ENCODE results near the gene FCHSD2.

Gene FCHSD2

GRCh38 chr11:72823105-72823804 is 318.9 kb downstream of the FCHSD2 start:
- Histone ChIP-seq H3K27ac (ENCODE audit: insufficient read depth, low read length, poor library complexity, severe bottlenecking) (peak overlapping the region; percentile 40), H3K4me3 (ENCODE audit: insufficient read depth, low read depth, low read length, poor library complexity, severe bottlenecking) (no peak overlapping the region), H3K9me3 (ENCODE audit: control insufficient read depth, low read length) (no peaks in the 10 kb centered on the region), H3K4me1 (ENCODE audit: control insufficient read depth, insufficient read depth, low read length, poor library complexity, severe bottlenecking) (peaks cover 13% of the 10 kb centered on the region), H3K27me3 (replicated peaks; ENCODE audit: control insufficient read depth, insufficient read depth, low read length, poor library complexity, severe bottlenecking) (no peaks in the 10 kb centered on the region), H3K36me3 (ENCODE audit: control insufficient read depth, insufficient read depth, low read length) (peaks cover 56% of the 10 kb centered on the region)
- DNase-seq = no peak

- peak; percentile 81 to 90 (median 82) for DNase-seq
- Histone ChIP-seq H3K9me3 (ENCODE audit: control insufficient read depth, low read length) (no peaks in the 10 kb centered on the region), H3K4me1 (ENCODE audit: control insufficient read depth, insufficient read depth, low read length, poor library complexity, severe bottlenecking) (peaks cover 13% of the 10 kb centered on the region), H3K4me3 (ENCODE audit: insufficient read depth, low read depth, low read length, poor library complexity, severe bottlenecking) (no peak overlapping the region), H3K36me3 (ENCODE audit: control insufficient read depth, insufficient read depth, low read length) (peaks cover 57% of the 10 kb centered on the region), H3K27ac (ENCODE audit: insufficient read depth, low read length, poor library complexity, severe bottlenecking) (peak overlapping the region; percentile 40), H3K27me3 (replicated peaks; ENCODE audit: control insufficient read depth, insufficient read depth, low read length, poor library complexity, severe bottlenecking) (no peaks in the 10 kb centered on the region)
Observed at GRCh38 chr11:72821920-72822799, 320.0 kb downstream of the FCHSD2 start.

GRCh38 chr11:72821221-72821919 is 320.7 kb downstream of the FCHSD2 start:
- DNase-seq = no peak
- Histone ChIP-seq H3K4me1 (ENCODE audit: control insufficient read depth, insufficient read depth, low read length, poor library complexity, severe bottlenecking) (peaks cover 15% of the 10 kb centered on the region), H3K27me3 (replicated peaks; ENCODE audit: control insufficient read depth, insufficient read depth, low read length, poor library complexity, severe bottlenecking) (no peaks in the 10 kb centered on the region), H3K27ac (ENCODE audit: insufficient read depth, low read length, poor library complexity, severe bottlenecking) (peak overlapping the region; percentile 31), H3K36me3 (ENCODE audit: control insufficient read depth, insufficient read depth, low read length) (peaks cover 59% of the 10 kb centered on the region), H3K4me3 (ENCODE audit: insufficient read depth, low read depth, low read length, poor library complexity, severe bottlenecking) (no peak overlapping the region), H3K9me3 (ENCODE audit: control insufficient read depth, low read length) (no peaks in the 10 kb centered on the region)

GRCh38 chr11:72820439-72821139 is 321.5 kb downstream of the FCHSD2 start:
- DNase-seq = no peak
- H3K27me3 ChIP-seq (replicated peaks; ENCODE audit: control insufficient read depth, insufficient read depth, low read length, poor library complexity, severe bottlenecking) = no peaks in the 10 kb centered on the region
- no peak overlapping the region for H3K27ac ChIP-seq (ENCODE audit: insufficient read depth, low read length, poor library complexity, severe bottlenecking)
- H3K4me3 ChIP-seq (ENCODE audit: insufficient read depth, low read depth, low read length, poor library complexity, severe bottlenecking) = no peak overlapping the region
- peaks cover 52% of the 10 kb centered on the region for H3K36me3 ChIP-seq (ENCODE audit: control insufficient read depth, insufficient read depth, low read length)
- H3K4me1 ChIP-seq (ENCODE audit: control insufficient read depth, insufficient read depth, low read length, poor library complexity, severe bottlenecking) = peaks cover 23% of the 10 kb centered on the region
- no peaks in the 10 kb centered on the region for H3K9me3 ChIP-seq (ENCODE audit: control insufficient read depth, low read length)

- DNase-seq = no peak
- Histone ChIP-seq H3K27me3 (replicated peaks; ENCODE audit: control insufficient read depth, insufficient read depth, low read length, poor library complexity, severe bottlenecking) (no peaks in the 10 kb centered on the region), H3K4me1 (ENCODE audit: control insufficient read depth, insufficient read depth, low read length, poor library complexity, severe bottlenecking) (peaks cover 26% of the 10 kb centered on the region), H3K4me3 (ENCODE audit: insufficient read depth, low read depth, low read length, poor library complexity, severe bottlenecking) (no peak overlapping the region), H3K9me3 (ENCODE audit: control insufficient read depth, low read length) (no peaks in the 10 kb centered on the region), H3K36me3 (ENCODE audit: control insufficient read depth, insufficient read depth, low read length) (peaks cover 46% of the 10 kb centered on the region), H3K27ac (ENCODE audit: insufficient read depth, low read length, poor library complexity, severe bottlenecking) (no peak overlapping the region)
Observed at GRCh38 chr11:72818971-72819370, 323.1 kb downstream of the FCHSD2 start.

GRCh38 chr11:72817966-72818365 is 324.2 kb downstream of the FCHSD2 start:
- no peak overlapping the region for H3K27ac ChIP-seq (ENCODE audit: insufficient read depth, low read length, poor library complexity, severe bottlenecking)
- no peak for DNase-seq
- H3K4me1 ChIP-seq (ENCODE audit: control insufficient read depth, insufficient read depth, low read length, poor library complexity, severe bottlenecking) = peaks cover 26% of the 10 kb centered on the region
- H3K4me3 ChIP-seq (ENCODE audit: insufficient read depth, low read depth, low read length, poor library complexity, severe bottlenecking) = no peak overlapping the region
- no peaks in the 10 kb centered on the region for H3K27me3 ChIP-seq (replicated peaks; ENCODE audit: control insufficient read depth, insufficient read depth, low read length, poor library complexity, severe bottlenecking)
- H3K9me3 ChIP-seq (ENCODE audit: control insufficient read depth, low read length) = no peaks in the 10 kb centered on the region
- H3K36me3 ChIP-seq (ENCODE audit: control insufficient read depth, insufficient read depth, low read length) = peaks cover 40% of the 10 kb centered on the region

GRCh38 chr11:72816404-72816990 is 325.6 kb downstream of the FCHSD2 start:
- H3K27ac ChIP-seq (ENCODE audit: insufficient read depth, low read length, poor library complexity, severe bottlenecking) = peak overlapping the region; percentile 100
- no peak for DNase-seq

GRCh38 chr11:72815110-72815618 is 327.0 kb downstream of the FCHSD2 start:
- H3K27me3 ChIP-seq (replicated peaks; ENCODE audit: control insufficient read depth, insufficient read depth, low read length, poor library complexity, severe bottlenecking) = no peaks in the 10 kb centered on the region
- H3K9me3 ChIP-seq (ENCODE audit: control insufficient read depth, low read length) = no peaks in the 10 kb centered on the region
- H3K4me1 ChIP-seq (ENCODE audit: control insufficient read depth, insufficient read depth, low read length, poor library complexity, severe bottlenecking) = peaks cover 19% of the 10 kb centered on the region
- H3K4me3 ChIP-seq (ENCODE audit: insufficient read depth, low read depth, low read length, poor library complexity, severe bottlenecking) = peak overlapping the region; percentile 86
- peaks cover 23% of the 10 kb centered on the region for H3K36me3 ChIP-seq (ENCODE audit: control insufficient read depth, insufficient read depth, low read length)
- peak overlapping the region; percentile 100 for H3K27ac ChIP-seq (ENCODE audit: insufficient read depth, low read length, poor library complexity, severe bottlenecking)
- DNase-seq = no peak

More at GRCh38 chr11:72816404-72816990, 325.6 kb downstream of the FCHSD2 start:
- peaks cover 33% of the 10 kb centered on the region for H3K36me3 ChIP-seq (ENCODE audit: control insufficient read depth, insufficient read depth, low read length)
- peaks cover 27% of the 10 kb centered on the region for H3K4me1 ChIP-seq (ENCODE audit: control insufficient read depth, insufficient read depth, low read length, poor library complexity, severe bottlenecking)
- peak overlapping the region; percentile 86 for H3K4me3 ChIP-seq (ENCODE audit: insufficient read depth, low read depth, low read length, poor library complexity, severe bottlenecking)
- H3K9me3 ChIP-seq (ENCODE audit: control insufficient read depth, low read length) = no peaks in the 10 kb centered on the region
- no peaks in the 10 kb centered on the region for H3K27me3 ChIP-seq (replicated peaks; ENCODE audit: control insufficient read depth, insufficient read depth, low read length, poor library complexity, severe bottlenecking)

Measured in effector memory CD4-positive, alpha-beta T cell (primary cell).